Activated naive CD4-positive, alpha-beta T cell treated with Interleukin-2 at 50 U/mL for 16 hours (primary cell): Measurements from ENCODE around the gene RDH14.

Source experiments
- DNase-seq: peaks from one replicate; pipeline ENCODE4 v3.0.0-alpha.2; 2020

RDH14 gene

GRCh38 chr2:18560797-18561085 is 288 bp upstream of the RDH14 start:
- no peak for DNase-seq

GRCh38 chr2:18559531-18560030 is 872 bp downstream of the RDH14 start:
- no peak for DNase-seq

- no peak for DNase-seq
These were observed 2.0 kb downstream of the RDH14 start for GRCh38 chr2:18558458-18558857.

GRCh38 chr2:18557121-18557520 is 3.3 kb downstream of the RDH14 start:
- no peak for DNase-seq

- no peak for DNase-seq
These were observed 7.9 kb downstream of the RDH14 start for GRCh38 chr2:18552351-18553077.

GRCh38 chr2:18551623-18552022 is 8.8 kb downstream of the RDH14 start:
- no peak for DNase-seq

- no peak for DNase-seq
These were observed 9.3 kb downstream of the RDH14 start for GRCh38 chr2:18551169-18551568.

- no peak for DNase-seq
These were observed 10.0 kb downstream of the RDH14 start for GRCh38 chr2:18550433-18550832.

- no peak for DNase-seq
These were observed 11.4 kb downstream of the RDH14 start for GRCh38 chr2:18549083-18549482.

GRCh38 chr2:18548621-18549020 is 11.8 kb downstream of the RDH14 start:
- no peak for DNase-seq

- DNase-seq, result no peak
These were observed 13.9 kb downstream of the RDH14 start for GRCh38 chr2:18546567-18546966.

- no peak for DNase-seq
These were observed 15.1 kb downstream of the RDH14 start for GRCh38 chr2:18545384-18545783.

- DNase-seq, result no peak
These were observed 16.3 kb downstream of the RDH14 start for GRCh38 chr2:18544171-18544570.

GRCh38 chr2:18540872-18541271 is 19.6 kb downstream of the RDH14 start:
- DNase-seq, result no peak

GRCh38 chr2:18536697-18537096 is 23.8 kb downstream of the RDH14 start:
- no peak for DNase-seq

- no peak for DNase-seq
These were observed 24.4 kb downstream of the RDH14 start for GRCh38 chr2:18536100-18536499.

- DNase-seq, result no peak
These were observed 29.3 kb downstream of the RDH14 start for GRCh38 chr2:18531194-18531593.

GRCh38 chr2:18527822-18528221 is 32.6 kb downstream of the RDH14 start:
- no peak for DNase-seq

- DNase-seq, result no peak
These were observed 33.1 kb downstream of the RDH14 start for GRCh38 chr2:18527326-18527725.

GRCh38 chr2:18526429-18526828 is 34.0 kb downstream of the RDH14 start:
- DNase-seq, result no peak

GRCh38 chr2:18525852-18526251 is 34.6 kb downstream of the RDH14 start:
- no peak for DNase-seq

GRCh38 chr2:18525236-18525635 is 35.2 kb downstream of the RDH14 start:
- no peak for DNase-seq

GRCh38 chr2:18522484-18523146 is 37.8 kb downstream of the RDH14 start:
- no peak for DNase-seq
